Measurements from ENCODE around the gene FHL3.

Gene FHL3

GRCh38 chr1:38014724-38015424 lies 9.6 kb upstream of the FHL3 start:
- no peak for DNase-seq (ENCODE audit: low read depth, low spot score)
- no peak overlapping the region for H3K27ac ChIP-seq

DNA sequence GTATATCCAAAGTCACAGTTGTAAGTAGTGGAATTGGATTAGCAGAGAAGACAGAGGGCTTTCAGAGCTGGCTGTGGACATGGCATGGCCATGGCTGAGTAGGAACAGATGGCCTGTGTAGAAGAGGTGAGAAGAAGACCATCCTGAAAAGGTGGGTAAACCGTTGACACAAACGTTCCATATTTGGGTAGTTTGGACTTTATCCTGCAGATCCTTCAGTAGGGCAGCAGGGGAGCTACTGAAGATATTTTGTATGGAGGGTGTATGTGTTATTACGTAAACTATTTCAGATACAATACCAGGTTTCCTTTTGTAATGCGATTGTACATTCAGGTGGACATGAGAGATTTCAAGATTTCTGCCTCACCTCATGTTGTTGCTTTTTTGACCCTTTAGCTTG lies 8.9 kb upstream of the FHL3 start:
- H3K27ac ChIP-seq = no peak overlapping the region
- DNase-seq (ENCODE audit: low read depth, low spot score) = no peak

DNA sequence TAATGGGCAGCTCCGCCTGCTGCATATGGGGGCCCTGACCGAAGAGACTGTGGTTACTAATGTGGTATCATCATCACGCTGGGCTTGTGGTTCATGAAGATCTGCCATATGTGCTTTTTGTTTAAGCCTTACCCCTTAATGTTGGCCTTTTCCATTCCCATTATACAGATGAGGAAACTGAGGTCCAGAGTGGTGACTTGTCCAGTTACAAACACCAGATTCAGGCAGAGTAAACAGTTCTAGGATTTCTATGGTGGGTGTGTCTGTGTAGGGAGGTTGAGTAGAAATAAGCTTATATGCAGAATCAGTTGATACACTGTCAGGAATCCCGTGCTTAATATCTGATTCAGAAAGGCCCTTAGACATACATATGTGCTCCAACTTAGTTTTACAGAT lies 7.9 kb upstream of the FHL3 start:
- no peak for DNase-seq (ENCODE audit: low read depth, low spot score)
- H3K27ac ChIP-seq = peak overlapping the region; percentile 86

DNA sequence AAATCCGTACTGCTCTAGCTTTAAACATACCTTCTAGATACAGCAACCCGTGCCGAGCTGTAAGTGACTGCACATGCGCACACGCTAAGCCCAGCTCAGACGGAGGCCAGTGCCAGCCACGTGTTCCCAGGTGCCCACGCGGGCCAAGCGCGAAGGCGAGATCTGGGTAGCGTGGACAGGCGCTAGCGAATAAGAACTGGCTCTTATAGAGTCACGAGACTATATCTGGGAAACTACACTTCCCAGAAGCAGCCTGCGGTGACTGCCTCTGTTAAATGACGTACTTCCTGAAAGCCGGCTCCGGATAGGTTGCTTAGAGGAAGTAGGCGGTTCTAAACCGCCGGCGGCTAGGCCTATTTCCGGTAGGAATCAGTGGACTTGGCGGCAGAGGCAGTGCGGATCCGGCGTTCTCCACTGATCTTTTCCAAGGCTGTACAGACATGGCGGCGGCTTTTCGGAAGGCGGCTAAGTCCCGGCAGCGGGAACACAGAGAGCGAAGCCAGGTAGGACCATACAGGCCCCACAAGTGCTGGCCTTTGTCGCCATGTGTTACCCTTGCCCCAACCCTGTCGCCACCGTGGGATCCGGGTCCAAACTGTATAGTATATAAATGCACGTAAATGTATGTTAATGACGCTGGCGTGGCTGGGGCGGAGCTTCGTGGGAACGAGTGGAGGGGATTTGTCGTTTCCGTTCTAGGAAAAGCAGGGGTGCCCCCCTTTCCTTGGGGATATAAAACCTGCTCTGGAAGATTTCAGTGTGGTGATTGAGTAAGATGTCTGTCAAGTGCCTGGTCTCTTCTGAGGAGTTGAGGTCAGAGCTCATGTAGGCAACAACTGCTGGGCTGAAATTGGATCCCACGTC lies 7.3 kb upstream of the FHL3 start, which contains the start of gene UTP11:
Gene UTP11, plus strand, starts transcription at position 372 of the 864 bp plus-strand sequence. Its CDS starts 69 bp downstream, at position 441.
- peak within 1 kb of the TSS; percentile 86 for H3K27ac ChIP-seq
- DNase-seq (ENCODE audit: low read depth, low spot score) = peak; percentile 98

DNA sequence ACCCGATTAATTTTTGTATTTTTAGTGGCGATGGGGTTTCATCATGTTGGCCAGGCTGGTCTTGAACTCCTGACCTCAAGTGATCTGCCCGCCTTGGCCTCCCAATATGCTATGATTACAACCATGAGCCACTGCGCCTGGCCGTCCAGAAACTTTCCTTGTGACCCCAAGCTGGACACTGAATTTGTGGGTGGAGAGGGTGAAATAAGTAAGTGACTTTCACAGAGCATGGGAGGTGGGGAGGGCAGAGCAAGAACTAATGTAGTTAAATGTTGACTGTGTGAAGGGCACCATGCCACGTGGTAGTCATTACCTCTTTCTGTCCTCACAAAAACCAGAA lies 4.5 kb upstream of the FHL3 start:
- DNase-seq (ENCODE audit: low read depth, low spot score) = no peak
- peak overlapping the region; percentile 63 for H3K27ac ChIP-seq

- DNase-seq (ENCODE audit: low read depth, low spot score) = no peak
- H3K27ac ChIP-seq = peak overlapping the region; percentile 63
Observed at GRCh38 chr1:38009088-38009840, 4.0 kb upstream of the FHL3 start.

DNA sequence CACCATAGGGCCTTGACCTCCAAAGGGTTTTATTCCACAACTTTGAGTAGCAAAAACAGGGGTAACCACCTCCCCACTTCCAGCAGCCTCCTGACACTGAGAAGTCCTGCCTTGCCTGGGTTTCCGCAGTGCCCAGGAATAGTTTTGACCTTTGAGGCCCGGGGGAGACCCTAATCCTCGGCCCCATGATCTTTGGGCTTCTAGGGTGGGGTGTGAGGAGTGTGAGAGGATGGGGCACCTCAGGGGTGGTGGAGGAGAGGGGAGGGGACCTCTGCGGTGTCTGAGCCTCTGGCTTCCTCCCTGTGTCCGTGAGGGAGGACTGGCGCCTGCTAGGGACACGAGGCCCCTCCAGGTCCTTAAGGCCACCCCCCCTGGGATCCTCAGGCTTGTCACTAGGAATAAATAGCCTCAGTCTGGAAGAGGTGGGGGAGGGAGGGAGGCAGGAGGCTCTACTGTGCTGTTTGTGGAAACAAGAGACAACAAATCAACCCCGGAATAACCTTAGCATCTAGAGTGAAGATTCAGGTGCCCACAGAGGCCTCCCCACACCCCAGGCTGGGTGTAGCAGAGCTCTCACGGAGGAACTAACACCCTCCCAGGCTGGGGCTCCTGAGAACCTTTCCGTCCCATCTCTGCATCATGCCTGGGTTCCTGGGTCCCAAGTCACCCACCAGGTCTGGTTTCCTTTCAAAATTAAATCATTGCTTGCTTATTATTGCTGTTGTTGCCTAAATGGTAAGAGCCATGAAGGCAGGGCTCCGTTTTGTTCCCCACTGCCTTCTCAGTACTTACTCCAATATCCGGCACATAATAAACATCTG lies 904 bp upstream of the FHL3 start:
- no peak overlapping the region for H3K27ac ChIP-seq
- DNase-seq (ENCODE audit: low read depth, low spot score) = no peak

- DNase-seq (ENCODE audit: low read depth, low spot score) = no peak
- peak overlapping the region; percentile 25 for H3K27ac ChIP-seq
Observed at GRCh38 chr1:38004284-38005108, 818 bp downstream of the FHL3 start.

DNA sequence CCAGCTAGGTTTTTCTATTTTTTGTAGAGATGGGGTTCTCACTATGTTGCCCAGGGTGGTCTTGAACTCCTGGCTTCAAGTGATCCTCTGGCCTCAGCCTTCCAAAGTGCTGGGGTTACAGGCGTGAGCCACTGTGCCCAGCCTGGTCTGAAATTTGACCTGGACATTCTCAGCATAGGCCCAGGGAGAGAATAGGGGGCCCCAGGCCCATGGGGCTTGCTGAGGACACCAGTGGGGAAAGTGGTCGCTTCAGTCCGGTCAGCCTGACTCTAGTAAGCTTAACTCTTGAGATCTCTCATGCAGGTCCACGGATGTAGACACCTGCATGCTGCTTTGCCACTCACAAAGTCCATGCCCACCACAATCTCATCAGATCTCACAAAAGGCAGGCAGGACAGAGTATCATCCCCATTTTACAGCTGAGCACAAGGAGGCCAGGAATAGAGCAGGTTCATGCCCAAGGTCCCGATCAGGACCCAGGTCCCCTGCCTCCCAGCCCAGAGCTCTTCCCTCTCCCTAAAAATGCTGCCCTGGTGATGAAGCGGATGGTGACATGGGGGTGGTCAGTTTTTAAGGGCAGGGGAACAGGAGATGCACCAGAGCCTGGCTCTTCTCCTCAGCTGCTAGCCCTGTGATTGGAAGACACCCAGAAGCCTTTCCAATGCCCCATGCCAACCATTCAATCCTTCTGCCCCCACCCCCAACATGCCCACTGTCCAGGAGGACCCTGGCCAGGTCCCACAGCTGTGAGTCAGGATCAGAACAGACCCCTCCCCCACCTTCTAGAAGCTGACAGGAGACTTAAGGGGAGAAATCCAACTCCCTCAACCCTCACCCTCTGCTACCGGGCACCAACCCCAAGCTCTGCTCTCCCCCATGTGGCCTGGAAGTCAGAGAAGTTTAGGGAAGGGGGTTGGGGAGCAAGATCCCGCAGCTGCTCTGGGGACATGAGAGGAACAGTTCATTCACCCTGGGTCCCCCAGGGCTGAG lies 1.8 kb downstream of the FHL3 start:
- H3K27ac ChIP-seq = no peak overlapping the region
- no peak for DNase-seq (ENCODE audit: low read depth, low spot score)

- H3K27ac ChIP-seq = peak overlapping the region; percentile 70
- no peak for DNase-seq (ENCODE audit: low read depth, low spot score)
Observed at GRCh38 chr1:38000529-38001455, 4.5 kb downstream of the FHL3 start.

- DNase-seq (ENCODE audit: low read depth, low spot score) = no peak
- H3K27ac ChIP-seq = peak overlapping the region; percentile 70
Observed at GRCh38 chr1:38000233-38000528, 5.1 kb downstream of the FHL3 start.

- DNase-seq (ENCODE audit: low read depth, low spot score) = no peak
- H3K27ac ChIP-seq = peak overlapping the region; percentile 70
Observed at GRCh38 chr1:37999430-38000232, 5.7 kb downstream of the FHL3 start.

DNA sequence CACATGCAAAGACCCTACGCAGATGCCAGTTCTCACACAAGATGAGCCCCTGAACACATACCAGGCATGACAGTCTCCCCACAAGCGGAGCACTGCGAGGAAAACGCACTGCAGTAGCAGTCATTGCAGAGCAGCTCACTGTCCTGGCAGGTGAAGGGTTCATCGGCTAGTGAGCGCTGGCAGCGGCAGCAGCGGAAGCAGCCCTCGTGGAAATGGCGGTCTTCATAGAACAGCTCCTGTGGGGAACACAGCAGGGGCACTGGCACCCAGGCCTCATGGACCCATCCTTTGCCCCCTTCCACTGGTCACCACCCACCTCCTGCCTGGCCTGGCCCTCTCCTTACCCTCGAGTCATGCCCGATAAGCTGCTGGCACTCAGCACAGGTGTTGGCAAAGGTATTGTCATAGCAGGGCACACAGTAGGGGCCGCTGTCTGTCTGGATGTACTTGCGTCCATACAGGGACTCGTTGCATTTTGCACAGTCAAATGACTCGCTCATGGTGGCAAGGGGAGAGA lies 6.3 kb downstream of the FHL3 start:
- DNase-seq (ENCODE audit: low read depth, low spot score) = no peak
- H3K27ac ChIP-seq = peak overlapping the region; percentile 70

DNA sequence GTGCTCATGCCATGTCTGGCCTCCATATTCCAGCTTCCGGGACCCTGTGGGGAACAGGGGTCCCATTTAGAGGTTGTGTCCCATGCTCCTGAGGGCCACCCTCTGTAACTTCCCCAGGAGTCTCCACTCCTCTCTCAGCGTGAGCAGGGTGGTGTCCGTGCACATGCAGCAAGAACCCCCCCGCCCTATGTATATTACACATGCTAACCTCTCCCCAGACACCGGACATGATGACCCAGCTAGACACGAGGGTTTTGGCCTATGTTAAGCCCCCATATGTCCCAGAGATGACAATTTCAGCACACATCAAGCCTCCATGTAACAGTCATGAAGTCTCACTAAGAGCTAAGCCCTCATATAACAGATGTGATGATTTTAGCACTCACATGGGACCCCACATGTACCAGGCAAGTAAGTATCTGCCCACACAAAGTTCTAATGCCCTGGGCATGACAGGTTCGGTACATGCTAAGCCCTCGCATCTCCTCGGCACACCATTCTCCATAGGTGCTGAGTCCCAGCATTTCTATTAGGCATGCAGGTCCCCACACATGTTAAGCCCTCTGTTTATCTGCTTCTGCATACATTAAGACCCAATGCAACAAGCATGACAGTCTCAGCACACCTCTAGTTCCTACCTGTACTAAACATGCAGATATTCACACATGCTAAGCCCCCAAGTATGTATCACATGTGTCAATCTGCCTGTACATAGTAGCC lies 7.1 kb downstream of the FHL3 start:
- H3K27ac ChIP-seq = no peak overlapping the region
- no peak for DNase-seq (ENCODE audit: low read depth, low spot score)

- no peak overlapping the region for H3K27ac ChIP-seq
- DNase-seq (ENCODE audit: low read depth, low spot score) = no peak
Observed at GRCh38 chr1:37997256-37998088, 7.8 kb downstream of the FHL3 start.
